Liver (tissue), 9 donors: ENCODE measurements around the gene ATP6V1E1. TPM values are rescaled to one million over a fixed set of nuclear protein-coding genes. Genes with fewer than 3 reads are reported as not detected.
A peak's percentile ranks its signal among the peaks of the same experiment; 100 is the strongest.

Experiments used
- DNase-seq: peaks from one replicate; pipeline ENCODE4 v3.0.0-alpha.2; 2017; ENCODE audit warnings: low spot score
- H3K27ac ChIP-seq, 2 donors: one replicate each; pipeline ENCODE4 v1.7.0; 2013; ENCODE audit warnings: inconsistent platforms in 2 of 2, low read length in 2 of 2, control low read depth in 1 of 2, low read depth in 1 of 2, mild to moderate bottlenecking in 1 of 2
- H3K27me3 ChIP-seq, 4 donors: one replicate each; pipeline versions ENCODE4 v1.6.1 to v1.7.0; 2013; ENCODE audit warnings: low read length in 3 of 4, inconsistent platforms in 1 of 4, mild to moderate bottlenecking in 1 of 4, moderate library complexity in 1 of 4; ENCODE audit not compliant: control insufficient read depth in 4 of 4, insufficient read depth in 4 of 4
- H3K36me3 ChIP-seq, 4 donors: one replicate each; pipeline versions ENCODE4 v1.6.1 to v1.7.0; 2013; ENCODE audit warnings: low read length in 3 of 4, mild to moderate bottlenecking in 3 of 4, low read depth in 1 of 4, moderate library complexity in 1 of 4; ENCODE audit not compliant: control insufficient read depth in 4 of 4, insufficient read depth in 3 of 4
- H3K4me1 ChIP-seq, 4 donors: one replicate each; pipeline versions ENCODE4 v1.6.1 to v1.7.0; 2013; ENCODE audit warnings: low read length in 3 of 4, mild to moderate bottlenecking in 3 of 4, moderate library complexity in 1 of 4; ENCODE audit not compliant: control insufficient read depth in 4 of 4, insufficient read depth in 4 of 4
- H3K4me3 ChIP-seq, 3 donors: one replicate each; pipeline versions ENCODE4 v1.6.1 to v1.7.0; 2013; ENCODE audit warnings: low read length in 3 of 3, control low read depth in 1 of 3, low read depth in 1 of 3, mild to moderate bottlenecking in 1 of 3
- H3K9ac ChIP-seq, 2 donors: one replicate each; pipeline ENCODE4 v1.7.0; 2013; ENCODE audit warnings: low read length in 2 of 2, mild to moderate bottlenecking in 2 of 2, moderate library complexity in 2 of 2, control low read depth in 1 of 2, low read depth in 1 of 2
- H3K9me3 ChIP-seq, 4 donors: one replicate each; pipeline versions ENCODE4 v1.6.1 to v1.7.0; 2013; ENCODE audit warnings: low read length in 3 of 4; ENCODE audit not compliant: control insufficient read depth in 4 of 4
- EGR1 ChIP-seq, 2 donors: IDR thresholded peaks; 2 replicates each; pipeline ENCODE4 v1.6.1; 2016 to 2018; ENCODE audit warnings: antibody characterized with exemption in 2 of 2, low read depth in 2 of 2
- FOXA1 ChIP-seq: IDR thresholded peaks from 2 replicates; pipeline ENCODE4 v1.6.1; 2016; ENCODE audit warnings: antibody characterized with exemption
- FOXA2 ChIP-seq: IDR thresholded peaks from 2 replicates; pipeline ENCODE4 v1.6.1; 2016; ENCODE audit warnings: antibody characterized with exemption
- GABPA ChIP-seq, 2 donors: IDR thresholded peaks in 1 of 2; conservative IDR thresholded peaks in 1 of 2; 2 replicates each; pipeline ENCODE4 v1.6.1; 2016; ENCODE audit warnings: antibody characterized with exemption in 2 of 2, mild to moderate bottlenecking in 1 of 2, moderate library complexity in 1 of 2
- HNF4A ChIP-seq, 2 donors: conservative IDR thresholded peaks; 2 replicates each; pipeline ENCODE4 v1.6.1; 2016; ENCODE audit warnings: antibody characterized with exemption in 2 of 2, mild to moderate bottlenecking in 2 of 2
- HNF4G ChIP-seq: IDR thresholded peaks from 2 replicates; pipeline ENCODE4 v1.6.1; 2016; ENCODE audit warnings: antibody characterized with exemption
- JUND ChIP-seq, 2 donors: IDR thresholded peaks; 2 replicates each; pipeline ENCODE4 v1.6.1; 2016; ENCODE audit warnings: antibody characterized with exemption in 2 of 2
- MAX ChIP-seq: IDR thresholded peaks from 2 replicates; pipeline ENCODE4 v1.6.1; 2016; ENCODE audit warnings: antibody characterized with exemption
- NR2F2 ChIP-seq: IDR thresholded peaks from 2 replicates; pipeline ENCODE4 v1.6.1; 2016; ENCODE audit warnings: antibody characterized with exemption
- RAD21 ChIP-seq, 2 donors: IDR thresholded peaks; 2 replicates each; pipeline ENCODE4 v1.6.1; 2016; ENCODE audit warnings: antibody characterized with exemption in 2 of 2, mild to moderate bottlenecking in 2 of 2
- RXRA ChIP-seq, 2 donors: IDR thresholded peaks; 2 replicates each; pipeline ENCODE4 v1.6.1; 2017 to 2018; ENCODE audit warnings: antibody characterized with exemption in 2 of 2, mild to moderate bottlenecking in 1 of 2
- SP1 ChIP-seq: IDR thresholded peaks from 2 replicates; pipeline ENCODE4 v1.6.1; 2018; ENCODE audit warnings: antibody characterized with exemption, mild to moderate bottlenecking
- TAF1 ChIP-seq: conservative IDR thresholded peaks from 2 replicates; pipeline ENCODE4 v1.6.1; 2016; ENCODE audit warnings: antibody characterized with exemption, mild to moderate bottlenecking
- YY1 ChIP-seq: IDR thresholded peaks from 2 replicates; pipeline ENCODE4 v1.6.1; 2016; ENCODE audit warnings: antibody characterized with exemption, mild to moderate bottlenecking
- ZBTB33 ChIP-seq: IDR thresholded peaks from 2 replicates; pipeline ENCODE4 v1.6.1; 2016; ENCODE audit warnings: antibody characterized with exemption
- WGBS: extraction: QIAGEN DNeasy Blood & Tissue Kit; methylation state at CpG from one replicate; pipeline ENCODE4 v1.1.7; 2013; 5-methylcytosine and 5-hydroxymethylcytosine counted together
- polyA plus RNA-seq, 2 donors: library from polyadenylated mRNA; stranded (reverse) in 1 of 2; unstranded in 1 of 2; fragments of 200-250 nt in 1 of 2; fragments of >200 nt in 1 of 2; fragmentation: Nextera tagmentation in 1 of 2; extraction: Ambion mirVana in 1 of 2; gene quantifications; one replicate each; pipeline versions ENCODE4 v1.2.1 to v1.2.3, GENCODE V29; 2013 to 2015
- total RNA-seq, 2 donors: library from RNA; depleted of rRNA; stranded (reverse); fragments of >200 nt; gene quantifications; one replicate each; pipeline ENCODE4 v1.2.3, GENCODE V29; 2014
- TF ChIP-seq, protein P1 (sequence below): IDR thresholded peaks from 2 replicates; pipeline ENCODE4 v1.6.1; 2016; ENCODE audit warnings: antibody characterized with exemption, mild to moderate bottlenecking
- TF ChIP-seq, protein P2 (sequence below): fragments of 150-350 bp; IDR thresholded peaks from 2 replicates; pipeline ENCODE4 v1.5.1; 2017; ENCODE audit warnings: improper control_type of control experiment, low read depth, low read length; ENCODE audit not compliant: missing input control
- TF ChIP-seq, protein P3 (sequence below): IDR thresholded peaks from 2 replicates; pipeline ENCODE4 v1.6.1; 2016; ENCODE audit warnings: antibody characterized with exemption
- donor health status: healthy.
- donor health status: healthy.
- donor health status: healthy.
- donor health status: healthy.
- donor health status: healthy.

ATP6V1E1 gene
- total and polyA plus RNA-seq, 4 donors: 44.6 to 53.1 (median 49.1) TPM

- peak overlapping the region; percentile 73 to 87 for H3K9ac ChIP-seq
- H3K27ac ChIP-seq: peak overlapping the region; percentile 91 to 92
- peak; percentile 39 for DNase-seq
- WGBS: 26% methylated on average over 21 of the region's 21 CpGs
- H3K9me3 ChIP-seq: no peaks in the 10 kb centered on the region
- no peaks in the 10 kb centered on the region for H3K27me3 ChIP-seq
- TF ChIP-seq, protein P1, sequence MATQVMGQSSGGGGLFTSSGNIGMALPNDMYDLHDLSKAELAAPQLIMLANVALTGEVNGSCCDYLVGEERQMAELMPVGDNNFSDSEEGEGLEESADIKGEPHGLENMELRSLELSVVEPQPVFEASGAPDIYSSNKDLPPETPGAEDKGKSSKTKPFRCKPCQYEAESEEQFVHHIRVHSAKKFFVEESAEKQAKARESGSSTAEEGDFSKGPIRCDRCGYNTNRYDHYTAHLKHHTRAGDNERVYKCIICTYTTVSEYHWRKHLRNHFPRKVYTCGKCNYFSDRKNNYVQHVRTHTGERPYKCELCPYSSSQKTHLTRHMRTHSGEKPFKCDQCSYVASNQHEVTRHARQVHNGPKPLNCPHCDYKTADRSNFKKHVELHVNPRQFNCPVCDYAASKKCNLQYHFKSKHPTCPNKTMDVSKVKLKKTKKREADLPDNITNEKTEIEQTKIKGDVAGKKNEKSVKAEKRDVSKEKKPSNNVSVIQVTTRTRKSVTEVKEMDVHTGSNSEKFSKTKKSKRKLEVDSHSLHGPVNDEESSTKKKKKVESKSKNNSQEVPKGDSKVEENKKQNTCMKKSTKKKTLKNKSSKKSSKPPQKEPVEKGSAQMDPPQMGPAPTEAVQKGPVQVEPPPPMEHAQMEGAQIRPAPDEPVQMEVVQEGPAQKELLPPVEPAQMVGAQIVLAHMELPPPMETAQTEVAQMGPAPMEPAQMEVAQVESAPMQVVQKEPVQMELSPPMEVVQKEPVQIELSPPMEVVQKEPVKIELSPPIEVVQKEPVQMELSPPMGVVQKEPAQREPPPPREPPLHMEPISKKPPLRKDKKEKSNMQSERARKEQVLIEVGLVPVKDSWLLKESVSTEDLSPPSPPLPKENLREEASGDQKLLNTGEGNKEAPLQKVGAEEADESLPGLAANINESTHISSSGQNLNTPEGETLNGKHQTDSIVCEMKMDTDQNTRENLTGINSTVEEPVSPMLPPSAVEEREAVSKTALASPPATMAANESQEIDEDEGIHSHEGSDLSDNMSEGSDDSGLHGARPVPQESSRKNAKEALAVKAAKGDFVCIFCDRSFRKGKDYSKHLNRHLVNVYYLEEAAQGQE: peak; percentile 93
- peak; percentile 61 for TF ChIP-seq YY1
- peak; percentile 91 to 93 for TF ChIP-seq RXRA (IDR thresholded peaks at IDR 0.05)
- TF ChIP-seq, protein P2, sequence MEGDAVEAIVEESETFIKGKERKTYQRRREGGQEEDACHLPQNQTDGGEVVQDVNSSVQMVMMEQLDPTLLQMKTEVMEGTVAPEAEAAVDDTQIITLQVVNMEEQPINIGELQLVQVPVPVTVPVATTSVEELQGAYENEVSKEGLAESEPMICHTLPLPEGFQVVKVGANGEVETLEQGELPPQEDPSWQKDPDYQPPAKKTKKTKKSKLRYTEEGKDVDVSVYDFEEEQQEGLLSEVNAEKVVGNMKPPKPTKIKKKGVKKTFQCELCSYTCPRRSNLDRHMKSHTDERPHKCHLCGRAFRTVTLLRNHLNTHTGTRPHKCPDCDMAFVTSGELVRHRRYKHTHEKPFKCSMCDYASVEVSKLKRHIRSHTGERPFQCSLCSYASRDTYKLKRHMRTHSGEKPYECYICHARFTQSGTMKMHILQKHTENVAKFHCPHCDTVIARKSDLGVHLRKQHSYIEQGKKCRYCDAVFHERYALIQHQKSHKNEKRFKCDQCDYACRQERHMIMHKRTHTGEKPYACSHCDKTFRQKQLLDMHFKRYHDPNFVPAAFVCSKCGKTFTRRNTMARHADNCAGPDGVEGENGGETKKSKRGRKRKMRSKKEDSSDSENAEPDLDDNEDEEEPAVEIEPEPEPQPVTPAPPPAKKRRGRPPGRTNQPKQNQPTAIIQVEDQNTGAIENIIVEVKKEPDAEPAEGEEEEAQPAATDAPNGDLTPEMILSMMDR: no peak
- TF ChIP-seq HNF4G: peak; percentile 7
- TF ChIP-seq, protein P3, sequence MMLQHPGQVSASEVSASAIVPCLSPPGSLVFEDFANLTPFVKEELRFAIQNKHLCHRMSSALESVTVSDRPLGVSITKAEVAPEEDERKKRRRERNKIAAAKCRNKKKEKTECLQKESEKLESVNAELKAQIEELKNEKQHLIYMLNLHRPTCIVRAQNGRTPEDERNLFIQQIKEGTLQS: peak; percentile 60
- TF ChIP-seq ZBTB33: no peak
- TF ChIP-seq GABPA (IDR thresholded peaks at IDR 0.05 in 1 of 2, conservative IDR thresholded peaks at IDR 0.05 in 1 of 2): peak in 1 of 2 donors; percentile 64
- TF ChIP-seq MAX: peak; percentile 85
- peak; percentile 97 for TF ChIP-seq SP1
- peak; percentile 85 for TF ChIP-seq NR2F2
- TF ChIP-seq EGR1 (IDR thresholded peaks at IDR 0.05; ENCODE audit: low read depth in 2 of 2): peak; percentile 61 to 67
- TF ChIP-seq HNF4A (conservative IDR thresholded peaks at IDR 0.05): peak; percentile 61 to 70
- peak; percentile 90 for TF ChIP-seq TAF1
- peak; percentile 82 to 83 for TF ChIP-seq JUND (IDR thresholded peaks at IDR 0.05)
- peak; percentile 28 for TF ChIP-seq FOXA2
- peak; percentile 26 to 53 for TF ChIP-seq RAD21 (IDR thresholded peaks at IDR 0.05)
- TF ChIP-seq FOXA1: no peak
- H3K4me1 ChIP-seq: peaks cover 3 to 26% (median 14%) of the 10 kb centered on the region in 4 donors
- peak overlapping the region; percentile 63 to 71 (median 70) for H3K4me3 ChIP-seq
- H3K36me3 ChIP-seq: peaks cover 0 to 7% (median 5%) of the 10 kb centered on the region in 4 donors
Observed at GRCh38 chr22:17570851-17571631, 57.5 kb downstream of the ATP6V1E1 start.
